ENCODE data around the gene NRAS. TPM values are rescaled to one million over a fixed set of nuclear protein-coding genes. Genes with fewer than 3 reads are reported as not detected.

Gene NRAS
- total RNA-seq, 1 donor from 2014 or later: 79.4 TPM

- peak within 1 kb of the TSS; percentile 84 for H3K4me3 ChIP-seq (ENCODE audit: low read depth, low read length)
- DNase-seq (ENCODE audit: low read depth): no peak
- TF ChIP-seq CTCF (conservative IDR thresholded peaks at IDR 0.05; ENCODE audit: low read depth, low read length): no peak
Measured at GRCh38 chr1:114669562-114670082, 46.9 kb downstream of the NRAS start, which contains the start of gene DENND2C. TSS of gene DENND2C (minus strand) at chr1:114670049. CDS start at chr1:114625984, 44,065 bp downstream.

GRCh38 chr1:114668784-114669561 lies 47.6 kb downstream of the NRAS start:
- DNase-seq (ENCODE audit: low read depth): no peak
- peak overlapping the region; percentile 84 for H3K4me3 ChIP-seq (ENCODE audit: low read depth, low read length)
- no peak for TF ChIP-seq CTCF (conservative IDR thresholded peaks at IDR 0.05; ENCODE audit: low read depth, low read length)

GRCh38 chr1:114668373-114668772 lies 48.2 kb downstream of the NRAS start:
- no peak for TF ChIP-seq CTCF (conservative IDR thresholded peaks at IDR 0.05; ENCODE audit: low read depth, low read length)
- DNase-seq (ENCODE audit: low read depth): no peak
- no peak overlapping the region for H3K4me3 ChIP-seq (ENCODE audit: low read depth, low read length)

GRCh38 chr1:114666954-114667353 lies 49.6 kb downstream of the NRAS start:
- no peak for DNase-seq (ENCODE audit: low read depth)
- no peak overlapping the region for H3K4me3 ChIP-seq (ENCODE audit: low read depth, low read length)
- no peak for TF ChIP-seq CTCF (conservative IDR thresholded peaks at IDR 0.05; ENCODE audit: low read depth, low read length)

GRCh38 chr1:114660238-114660637 lies 56.3 kb downstream of the NRAS start:
- no peak for TF ChIP-seq CTCF (conservative IDR thresholded peaks at IDR 0.05; ENCODE audit: low read depth, low read length)
- no peak overlapping the region for H3K4me3 ChIP-seq (ENCODE audit: low read depth, low read length)
- DNase-seq (ENCODE audit: low read depth): no peak

Other genes with a start within 250 kb of the NRAS start
- 15.3 and 18.5 TPM in 2 replicates for gene TRIM33, start 205.6 kb downstream of the NRAS start, total RNA-seq
- 56.7 and 60.5 TPM in 2 replicates for gene BCAS2, start 135.2 kb downstream of the NRAS start, total RNA-seq
- 0.29 and 0.81 TPM in 2 replicates for gene DENND2C, start 46.7 kb downstream of the NRAS start, total RNA-seq
- not detected in 2 replicates for gene AMPD1, start 21.2 kb downstream of the NRAS start, total RNA-seq
- gene CSDE1, start 41.2 kb upstream of the NRAS start, total RNA-seq: 294 and 312 TPM in 2 replicates
- 34.8 and 56.6 TPM in 2 replicates for gene SIKE1, start 63.9 kb upstream of the NRAS start, total RNA-seq
- not detected in 2 replicates for gene SYCP1, start 138.1 kb upstream of the NRAS start, total RNA-seq